ENCODE results near the gene PI4KA. TPM values are rescaled to one million over a fixed set of nuclear protein-coding genes. Genes with fewer than 3 reads are reported as not detected.

PI4KA gene
- total and polyA plus RNA-seq, 2 of the 13 experiments (the other 11 are each of a cell fraction or from before 2014, with no cell fraction given) = 27.4 to 56.4 TPM

- intact Hi-C loops (cut with micrococcal nuclease; ENCODE audit: unreplicated experiment) (no loop called here), in situ Hi-C loops (cut with HindIII; ENCODE audit: extremely low pct_ligation_motif_present, low pct_unique_long_range_greater_than_20kb) (no loop called here)
- peak overlapping the region; percentile 56 for H3K4me2 ChIP-seq (ENCODE audit: low read depth, low read length)
- no TSS peak for BruUV-seq (replicated peaks)
- H3K4me1 ChIP-seq (ENCODE audit: insufficient read depth, low read length) = peaks cover 82% of the 10 kb centered on the region
- peaks cover 62% of the 10 kb centered on the region for H3K79me2 ChIP-seq (ENCODE audit: insufficient read depth, low read length)
- H2AFZ ChIP-seq (ENCODE audit: low read length) = no peak overlapping the region
- ChIA-PET CTCF (ENCODE audit: low intra/inter-chr PET ratio, low total read pairs) (no interaction called here), POLR2A (interaction anchor here (2.0 to 11.1 kb wide), 2 partner anchors 6 to 9 kb away, joined by 6 to 172 read pairs; partner anchors contain the start of gene SERPIND1)
- H4K20me1 ChIP-seq (ENCODE audit: insufficient read depth, low read length) = peaks cover 24% of the 10 kb centered on the region
- DNase-seq (ENCODE audit: low spot score) (no peak), ATAC-seq (no peak), FAIRE-seq (no peak)
- H3K36me3 ChIP-seq (replicated peaks in 1 of 2; ENCODE audit: control insufficient read depth in 1 of 2, insufficient read depth in 2 of 2, low read length in 2 of 2) = peaks cover 30 to 78% of the 10 kb centered on the region in 2 experiments
- H3K27me3 ChIP-seq (ENCODE audit: control insufficient read depth in 1 of 2, insufficient read depth in 2 of 2, low read length in 2 of 2) = no peaks in the 10 kb centered on the region
- peak overlapping the region in 1 of 3 experiments; percentile 3; a peak in 2 of 6 replicates for H3K4me3 ChIP-seq (replicated peaks in 1 of 3; ENCODE audit: insufficient read depth in 1 of 3, low read depth in 2 of 3, low read length in 3 of 3)
- H3K27ac ChIP-seq (ENCODE audit: extremely low read length, insufficient read depth, low read length) = peak overlapping the region; percentile 5
- H3K9me3 ChIP-seq (ENCODE audit: low read length) = no peaks in the 10 kb centered on the region
- peak overlapping the region; percentile 13; the same call in 1 of the 2 replicates for H3K9ac ChIP-seq (ENCODE audit: insufficient read depth, low read depth, low read length)
- WGBS (ENCODE audit: low lambda C conversion rate) = 91% methylated on average over 9 of the region's 11 CpGs
- TF ChIP-seq ZSCAN30 (CRISPR knock-in tag; IDR thresholded peaks at IDR 0.05) (0 out of 2 replicates have a peak, but pooled peaks have one; percentile 65), FOXO1 (CRISPR knock-in tag; IDR thresholded peaks at IDR 0.05) (no peak), NAIF1 (CRISPR knock-in tag; IDR thresholded peaks at IDR 0.05; ENCODE audit: borderline replicate concordance) (0 out of 2 replicates have a peak, but pooled peaks have one; percentile 31), AGO2 (optimal IDR thresholded peaks at IDR 0.05; ENCODE audit: low read depth, low read length) (peak; percentile 18), POLR2A (IDR thresholded peaks at IDR 0.05; ENCODE audit: insufficient read depth in 1 of 2, low read depth in 2 of 2, low read length in 2 of 2) (peak; percentile 3 to 52; a peak in 2 of 4 replicates), POLR2G (IDR thresholded peaks at IDR 0.05; ENCODE audit: low read depth, low read length) (peak; percentile 33; the same call in 1 of the 2 replicates), ZNF235 (CRISPR knock-in tag; IDR thresholded peaks at IDR 0.05; ENCODE audit: borderline replicate concordance) (no peak), ARID4A (CRISPR knock-in tag; IDR thresholded peaks at IDR 0.05; ENCODE audit: borderline replicate concordance) (peak; percentile 16; the same call in 1 of the 2 replicates), RBFOX2 (IDR thresholded peaks at IDR 0.05; ENCODE audit: low read depth, low read length) (peak; percentile 53; the same call in 1 of the 2 replicates), ZNF687 (CRISPR knock-in tag; IDR thresholded peaks at IDR 0.05) (peak; percentile 57), RBM22 (optimal IDR thresholded peaks at IDR 0.05; ENCODE audit: low read length) (peak; percentile 82), ZNF530 (CRISPR knock-in tag; IDR thresholded peaks at IDR 0.05; ENCODE audit: low read depth) (no peak)
- TF ChIP-seq, protein P1, sequence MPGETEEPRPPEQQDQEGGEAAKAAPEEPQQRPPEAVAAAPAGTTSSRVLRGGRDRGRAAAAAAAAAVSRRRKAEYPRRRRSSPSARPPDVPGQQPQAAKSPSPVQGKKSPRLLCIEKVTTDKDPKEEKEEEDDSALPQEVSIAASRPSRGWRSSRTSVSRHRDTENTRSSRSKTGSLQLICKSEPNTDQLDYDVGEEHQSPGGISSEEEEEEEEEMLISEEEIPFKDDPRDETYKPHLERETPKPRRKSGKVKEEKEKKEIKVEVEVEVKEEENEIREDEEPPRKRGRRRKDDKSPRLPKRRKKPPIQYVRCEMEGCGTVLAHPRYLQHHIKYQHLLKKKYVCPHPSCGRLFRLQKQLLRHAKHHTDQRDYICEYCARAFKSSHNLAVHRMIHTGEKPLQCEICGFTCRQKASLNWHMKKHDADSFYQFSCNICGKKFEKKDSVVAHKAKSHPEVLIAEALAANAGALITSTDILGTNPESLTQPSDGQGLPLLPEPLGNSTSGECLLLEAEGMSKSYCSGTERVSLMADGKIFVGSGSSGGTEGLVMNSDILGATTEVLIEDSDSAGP (CRISPR knock-in tag; IDR thresholded peaks at IDR 0.05; ENCODE audit: borderline replicate concordance) = 0 out of 2 replicates have a peak, but pooled peaks have one; percentile 36
Observed at GRCh38 chr22:20781272-20781990, 77.2 kb downstream of the PI4KA start.

Data from HepG2 (cell line).